GM18505 (cell line): ENCODE results near the gene ADAM30.

ENCODE experiments used
- ATAC-seq: cut with Tn5 transposase; IDR thresholded peaks from one replicate; pipeline ENCODE4 v1.9.1; 2021; ENCODE audit not compliant: unreplicated experiment
- POLR2A ChIP-seq: IDR thresholded peaks from 4 replicates; pipeline ENCODE4 v1.6.1; 2011; ENCODE audit warnings: borderline replicate concordance; ENCODE audit not compliant: insufficient read depth, insufficient read length; ENCODE audit errors: extremely low read depth

ADAM30 gene

DNA sequence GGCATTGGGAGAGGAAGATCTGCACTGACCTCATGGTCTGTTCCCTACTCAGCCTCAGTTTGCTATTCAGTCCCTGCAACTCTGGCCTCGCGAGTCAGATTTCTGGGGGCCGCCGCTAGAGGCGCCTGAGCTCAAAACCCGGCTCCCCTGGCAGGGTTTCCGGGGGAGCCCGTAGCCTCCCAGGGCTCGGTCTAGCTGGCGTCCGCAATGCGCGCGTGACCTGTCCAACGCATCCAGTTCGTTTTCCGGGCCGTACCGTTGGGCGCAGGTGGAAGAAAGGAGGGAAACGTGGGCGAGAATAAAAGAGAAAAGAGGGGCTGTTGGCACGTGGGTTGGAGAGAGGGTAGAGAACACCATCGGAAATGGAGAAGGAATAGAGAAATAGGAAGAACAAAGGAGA is at the start of gene ADAM30:
TSS of gene ADAM30 (minus strand) at position 213 of the 400 bp plus-strand sequence. CDS start at position 34, 179 bp downstream.
- no peak for ATAC-seq
- TF ChIP-seq POLR2A, result no peak

DNA sequence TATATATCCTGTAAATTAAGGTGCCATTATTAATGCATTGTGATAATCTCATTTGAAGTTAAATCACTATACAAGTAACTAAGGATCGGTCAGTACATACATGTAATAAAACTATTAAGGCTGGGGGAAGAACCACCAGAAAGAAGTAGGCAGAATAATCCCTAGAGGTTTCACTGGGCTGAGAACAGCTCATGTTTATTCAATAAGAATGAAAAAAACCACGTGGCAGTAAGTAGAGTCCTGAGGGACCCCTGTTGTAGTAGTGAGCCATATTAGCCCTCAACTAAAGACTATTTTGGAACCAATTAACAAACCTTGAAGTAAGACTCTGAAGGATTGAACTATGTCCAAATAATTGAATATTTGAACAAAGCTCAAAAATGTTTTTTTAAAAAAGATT is 46.9 kb upstream of the ADAM30 start:
- no peak for ATAC-seq
- no peak for TF ChIP-seq POLR2A

DNA sequence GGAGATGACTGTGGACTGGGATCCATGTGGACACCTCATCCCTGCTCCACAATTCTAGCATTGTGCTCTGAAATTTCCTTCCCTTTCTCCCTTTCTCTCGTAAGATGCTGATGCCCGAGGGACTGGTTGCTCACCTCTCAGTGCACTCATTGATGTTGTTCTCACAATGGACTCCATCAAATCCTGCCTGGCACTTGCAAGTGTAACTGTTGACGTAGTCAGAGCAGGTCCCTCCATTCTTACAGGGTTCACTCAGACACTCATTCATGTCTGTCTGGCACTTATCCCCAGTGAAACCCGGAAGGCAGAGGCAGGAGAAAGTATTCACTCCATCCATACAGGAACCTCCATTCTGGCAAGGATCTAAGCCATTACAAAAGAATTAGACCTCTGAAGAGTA is 45.1 kb upstream of the ADAM30 start:
- TF ChIP-seq POLR2A, result no peak
- ATAC-seq, result no peak

DNA sequence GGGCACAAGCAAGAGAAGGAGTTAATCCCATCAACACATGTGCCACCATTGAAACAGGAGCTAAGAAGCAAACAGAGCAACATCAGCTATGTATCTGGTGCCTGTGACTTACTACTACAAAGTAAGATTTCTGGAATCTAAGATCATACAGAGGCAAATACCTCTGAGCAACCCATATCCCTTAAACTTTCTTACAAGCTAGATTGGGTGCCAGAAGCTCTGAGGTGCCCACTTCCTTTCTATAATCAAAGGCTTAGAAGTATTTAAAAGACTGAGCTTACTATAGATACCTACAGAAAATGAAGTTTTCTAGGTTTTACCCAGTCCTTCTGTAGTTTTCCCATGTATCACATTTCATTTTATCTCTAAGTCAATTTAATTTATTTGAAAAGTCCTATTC is 44.4 kb upstream of the ADAM30 start:
- no peak for ATAC-seq
- no peak for TF ChIP-seq POLR2A

DNA sequence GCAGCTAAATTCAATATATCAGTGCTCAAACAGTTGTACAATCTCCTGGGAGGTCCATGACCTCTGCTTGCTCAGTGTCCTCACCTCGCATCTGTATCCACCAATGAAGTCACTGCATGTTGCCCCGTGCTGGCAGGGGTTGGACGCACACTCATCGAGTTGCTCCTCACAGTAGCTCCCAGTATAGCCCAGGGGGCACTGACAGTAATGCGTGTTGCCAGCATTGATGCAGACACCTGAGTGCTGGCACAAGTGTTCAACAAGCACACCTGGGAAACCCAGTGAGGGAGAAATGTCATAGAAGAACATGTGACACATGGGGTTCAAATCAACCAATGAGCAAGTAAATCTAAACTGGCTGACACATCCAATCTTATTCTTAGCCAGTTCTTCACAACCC is 40.9 kb upstream of the ADAM30 start:
- ATAC-seq, result no peak
- TF ChIP-seq POLR2A, result no peak

DNA sequence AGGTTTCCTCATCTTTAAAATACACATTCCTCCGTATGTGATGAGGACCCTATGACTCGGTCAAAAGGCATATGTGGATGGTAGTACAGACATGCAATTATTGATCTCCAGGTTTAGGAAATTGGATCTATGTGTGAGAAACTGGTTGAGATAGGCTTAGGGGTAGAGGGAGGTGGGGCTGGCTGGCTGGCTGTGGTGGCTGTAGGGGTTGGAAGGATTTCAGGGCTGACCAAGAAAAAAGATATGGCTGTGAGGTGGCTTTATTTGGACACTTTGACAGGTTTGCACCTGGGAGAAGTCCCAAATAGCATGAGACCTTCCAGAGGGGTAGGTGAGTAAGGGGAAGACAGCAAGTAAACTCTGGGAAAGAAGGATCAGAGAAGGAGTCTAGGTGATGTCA is 39.6 kb upstream of the ADAM30 start:
- ATAC-seq, result no peak
- TF ChIP-seq POLR2A, result no peak

DNA sequence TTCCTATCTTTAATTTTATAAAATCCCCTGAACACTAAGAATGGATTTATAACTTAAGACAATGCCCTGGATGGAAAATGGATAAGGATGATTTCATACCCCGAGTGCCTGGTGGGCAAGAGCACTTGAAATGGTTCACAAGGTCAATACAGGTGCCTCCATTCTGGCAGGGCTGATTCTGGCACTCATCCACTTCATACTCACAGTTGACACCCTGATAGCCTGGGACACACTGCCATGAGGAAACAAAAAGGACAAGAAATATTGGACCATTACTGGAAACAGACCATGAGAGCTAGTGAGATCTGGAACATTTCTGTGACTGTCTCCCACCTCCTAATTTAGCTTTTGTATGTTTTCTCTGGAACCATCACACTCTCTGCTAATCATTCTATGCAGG is 39.1 kb upstream of the ADAM30 start:
- no peak for ATAC-seq
- no peak for TF ChIP-seq POLR2A

DNA sequence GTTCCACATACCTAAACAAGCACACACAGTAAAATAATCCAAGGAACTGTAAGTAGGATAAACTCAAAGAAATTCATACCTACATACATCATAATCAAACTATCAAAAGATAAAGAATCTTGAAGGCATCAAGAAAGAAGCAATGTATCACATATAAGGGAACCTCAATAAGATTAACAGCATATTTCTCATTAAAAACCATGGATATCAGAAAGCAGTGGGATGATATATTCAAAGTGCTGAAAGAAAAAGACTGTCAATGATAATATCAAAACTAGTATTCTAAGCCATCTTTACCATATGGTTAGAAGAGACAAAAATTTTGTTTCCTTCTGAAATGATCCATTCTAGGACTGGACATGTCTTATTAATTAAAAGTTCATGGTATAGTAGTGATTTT is 37.1 kb upstream of the ADAM30 start:
- no peak for ATAC-seq
- TF ChIP-seq POLR2A, result no peak

DNA sequence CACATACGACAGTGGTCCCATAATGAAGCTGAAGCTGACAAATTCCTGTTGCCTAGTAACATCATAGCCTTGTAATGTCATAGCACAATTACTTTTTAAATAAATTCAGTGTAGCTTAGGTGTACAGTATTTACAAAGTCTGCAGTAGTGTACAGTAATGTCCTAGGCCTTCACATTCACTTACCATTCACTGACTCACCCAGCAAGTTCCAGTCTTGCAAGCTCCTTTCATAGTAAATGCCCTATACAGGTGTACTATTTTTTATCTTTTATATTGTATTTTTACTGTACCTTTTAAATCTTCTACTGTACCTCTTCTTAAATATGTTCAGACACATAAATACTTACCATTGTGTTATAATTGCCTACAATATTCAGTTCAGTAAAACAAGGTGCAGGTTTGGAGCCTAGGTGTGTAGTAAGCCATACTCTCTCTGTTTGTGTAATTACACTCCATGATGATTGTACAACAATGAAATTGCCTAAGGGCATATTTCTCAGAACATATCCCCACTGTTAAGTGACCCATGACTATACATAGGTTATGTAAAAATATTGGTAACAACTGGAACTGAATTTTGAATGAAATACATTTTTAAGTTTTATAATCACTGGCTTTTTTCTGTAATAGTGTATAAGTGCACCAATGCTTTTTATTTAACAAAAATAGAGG is 33.5 kb upstream of the ADAM30 start:
- TF ChIP-seq POLR2A, result no peak
- ATAC-seq, result no peak

DNA sequence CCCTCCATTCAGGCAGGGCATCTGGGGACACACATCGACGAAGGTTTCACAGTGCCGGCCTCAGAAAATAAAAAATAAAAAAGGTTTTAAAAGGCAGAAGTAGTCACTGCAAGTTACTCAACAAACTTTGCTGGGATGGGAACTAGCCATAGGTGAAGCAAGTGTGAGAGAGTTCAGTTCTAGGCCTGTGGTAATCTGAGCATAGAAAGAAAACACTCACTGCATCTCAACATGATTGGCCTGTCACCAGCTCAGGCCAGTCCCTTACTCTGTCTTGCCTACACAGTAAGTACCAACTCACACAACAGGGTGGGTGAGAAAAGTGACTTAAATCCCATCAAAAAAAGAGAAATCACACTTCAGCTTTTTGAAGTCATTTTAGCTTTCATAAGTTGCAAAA is 30.2 kb upstream of the ADAM30 start:
- TF ChIP-seq POLR2A, result no peak
- no peak for ATAC-seq

DNA sequence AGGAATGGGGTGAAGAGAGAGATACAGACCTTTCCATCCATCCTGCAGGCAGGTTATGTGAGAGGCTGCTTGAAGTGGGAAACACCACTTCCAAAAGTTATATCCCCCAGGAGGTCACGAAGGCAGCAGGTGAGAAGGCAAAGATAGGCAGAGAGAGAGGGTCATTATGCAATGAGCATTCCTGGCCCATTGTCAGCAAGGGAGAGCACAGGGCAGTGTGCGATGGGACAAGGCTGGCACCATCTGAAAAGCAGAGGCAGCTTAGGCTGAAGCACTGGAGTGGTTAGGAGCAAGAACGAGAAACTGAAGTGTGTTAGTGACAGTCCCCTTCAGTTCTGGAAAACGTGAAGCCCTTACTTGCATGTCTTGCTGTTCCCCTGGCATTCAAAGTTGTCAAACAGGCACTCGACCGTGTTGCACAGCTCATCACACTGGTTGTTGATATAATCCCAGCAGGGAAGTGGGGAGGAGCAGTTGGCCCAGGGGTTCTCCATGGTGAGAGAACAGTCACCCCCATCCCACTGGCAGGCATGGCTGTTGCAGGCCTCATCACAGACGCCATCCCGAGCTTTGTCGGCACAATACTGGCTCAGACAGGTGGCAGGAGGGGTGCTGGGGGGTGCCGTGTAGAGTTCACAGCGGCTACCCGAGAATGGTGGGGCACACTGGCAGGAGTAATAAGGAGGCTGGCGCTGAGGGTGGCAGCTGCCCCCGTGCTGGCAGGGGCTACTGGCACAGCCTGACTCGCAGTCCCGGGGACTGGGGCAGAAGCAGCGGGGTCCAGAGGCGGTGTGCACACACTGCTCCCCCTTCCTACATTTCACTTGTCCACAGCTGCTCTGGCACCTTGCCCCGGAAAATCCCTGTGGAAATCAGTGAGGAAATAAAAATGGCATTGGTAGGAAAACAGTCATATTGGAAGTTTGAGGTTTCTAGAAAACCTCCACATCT is 28.9 kb upstream of the ADAM30 start:
- TF ChIP-seq POLR2A, result no peak
- ATAC-seq, result no peak

DNA sequence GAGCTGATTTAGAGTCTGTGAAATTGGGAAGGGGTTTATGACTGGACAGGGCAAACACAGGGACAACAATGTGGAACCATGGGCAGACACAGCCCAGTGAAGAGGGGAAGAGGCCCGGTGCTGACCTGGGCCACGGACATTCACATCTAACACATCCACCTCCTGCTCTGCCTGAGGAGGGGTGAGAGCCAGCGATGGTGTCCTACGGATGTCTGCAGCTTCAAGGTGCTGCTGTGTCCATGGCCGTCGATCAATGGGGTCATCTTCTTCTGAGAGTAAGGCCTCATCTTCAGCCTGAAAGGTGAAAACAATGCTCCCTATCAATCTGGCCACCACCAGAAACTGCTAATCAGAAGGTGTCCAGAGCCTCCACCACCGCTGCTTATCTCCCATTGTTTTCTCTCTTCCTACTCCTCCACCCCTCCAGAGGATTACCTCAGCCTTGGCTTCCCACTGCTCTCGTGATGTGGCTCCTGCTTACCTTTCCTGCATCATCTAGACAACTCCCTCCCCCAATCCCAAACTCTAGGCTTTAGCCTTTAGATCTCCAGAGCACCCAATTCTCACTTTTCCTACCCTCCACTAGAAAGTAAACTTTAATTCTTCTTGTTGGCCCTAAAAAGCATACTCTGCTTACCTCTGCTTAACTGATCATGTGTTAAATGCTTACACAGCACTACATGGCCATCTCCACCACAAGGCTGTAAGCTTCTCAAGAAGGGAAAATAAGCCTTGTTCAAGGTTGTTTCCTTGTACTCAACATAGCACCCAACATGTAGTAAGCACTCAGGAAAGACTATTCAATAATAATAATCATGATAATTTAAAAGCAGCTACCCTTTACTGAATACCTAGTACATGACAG is 24.0 kb upstream of the ADAM30 start:
- no peak for ATAC-seq
- TF ChIP-seq POLR2A, result no peak

DNA sequence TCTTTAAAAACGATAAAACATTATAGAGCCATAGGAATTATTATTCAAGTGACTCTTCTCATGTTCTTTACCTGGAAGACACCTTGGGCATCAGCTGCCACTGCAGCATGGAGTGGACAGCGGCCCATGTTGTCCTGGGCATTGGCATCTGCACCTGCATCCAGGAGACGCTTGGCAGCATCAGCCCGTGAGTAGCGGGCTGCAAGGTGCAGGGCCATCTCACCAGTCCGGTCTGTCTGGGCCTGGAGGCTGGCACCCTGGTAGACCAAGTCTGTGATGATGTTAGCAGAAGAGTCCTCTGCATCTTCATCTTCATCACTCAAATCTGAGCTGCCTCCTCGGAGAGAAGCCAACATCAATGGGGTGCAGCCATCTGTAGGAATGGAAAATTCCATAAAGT is 22.9 kb upstream of the ADAM30 start:
- ATAC-seq, result no peak
- no peak for TF ChIP-seq POLR2A
